ENCODE data around the gene ACSF3.

ACSF3 gene

GRCh38 chr16:89194340-89195311 lies 101.0 kb downstream of the ACSF3 start:
- no peak for DNase-seq

DNA sequence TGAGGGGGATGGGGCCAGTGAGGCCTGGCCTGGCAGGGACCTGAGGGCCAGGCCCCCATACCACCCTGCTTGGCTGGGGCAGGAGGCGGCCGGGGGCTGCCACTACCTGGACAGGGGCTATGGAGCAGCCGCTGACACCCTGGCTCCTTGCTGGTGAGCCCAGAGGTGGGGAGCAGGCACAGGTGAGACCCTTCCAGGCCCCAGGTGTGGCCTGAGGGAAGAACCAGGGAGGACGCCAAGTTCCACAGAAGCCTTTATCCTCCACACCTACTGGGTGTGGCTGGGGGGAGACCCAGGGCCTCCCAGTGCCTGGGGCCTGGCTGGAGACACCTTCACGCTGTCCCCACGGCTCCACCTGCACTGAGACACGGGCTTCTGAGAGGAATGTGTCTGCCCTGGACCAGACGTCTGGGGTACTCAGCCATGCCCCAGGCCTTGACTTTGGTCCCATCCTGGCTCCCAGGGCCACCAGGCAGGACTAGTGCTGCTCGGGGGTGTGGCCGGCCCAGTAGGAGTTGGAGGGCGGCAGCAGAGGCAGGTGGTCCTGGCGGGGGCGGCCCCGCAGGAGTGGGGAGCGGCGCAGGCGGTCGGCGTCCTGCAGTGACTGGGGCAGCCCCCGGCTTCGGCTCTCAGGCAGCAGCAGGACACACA lies 102.0 kb downstream of the ACSF3 start:
- no peak for DNase-seq

- DNase-seq, result no peak
Measured at GRCh38 chr16:89197033-89197632, 103.5 kb downstream of the ACSF3 start.

GRCh38 chr16:89197633-89198416 lies 104.2 kb downstream of the ACSF3 start:
- DNase-seq, result no peak

DNA sequence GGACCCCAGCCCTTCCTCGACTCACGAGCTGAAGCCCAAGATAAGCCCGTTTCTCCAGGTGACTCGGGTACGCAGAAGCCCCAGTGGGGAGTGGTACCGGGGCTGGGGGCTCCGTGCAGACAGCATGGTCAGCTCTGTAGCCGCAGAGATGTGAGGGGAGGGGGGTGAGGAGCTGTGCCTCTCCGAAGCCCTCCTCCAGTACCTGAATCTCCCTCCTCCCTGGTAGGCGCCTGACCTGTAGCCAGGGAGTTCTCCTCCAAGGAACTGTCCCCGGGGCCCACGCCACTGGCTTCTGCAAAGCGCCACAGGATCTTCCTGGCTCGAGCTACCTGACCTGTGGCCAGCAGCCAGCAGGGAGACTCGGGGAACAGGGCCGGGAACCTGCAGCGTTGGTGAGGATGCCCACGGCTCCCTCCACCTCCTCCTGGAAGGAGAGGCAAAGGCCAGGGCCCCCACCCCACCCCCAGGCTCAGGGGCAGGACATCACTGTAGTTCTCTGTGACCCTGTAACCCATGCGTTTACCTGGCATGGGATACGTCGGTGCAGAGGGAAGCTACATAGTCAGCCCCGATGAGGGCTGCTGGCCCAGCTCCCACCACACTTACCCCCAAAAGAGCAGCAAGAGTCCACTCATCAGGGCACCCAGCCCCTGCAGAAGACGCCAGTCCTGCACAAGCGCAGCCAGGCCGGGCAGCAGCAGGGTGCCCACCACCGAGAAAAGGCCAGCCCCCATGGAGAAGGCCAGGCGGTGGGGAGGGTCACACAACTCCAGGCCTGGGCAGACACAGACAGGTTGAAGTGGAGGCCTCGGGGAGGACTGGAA lies 105.0 kb downstream of the ACSF3 start:
- DNase-seq, result no peak

DNA sequence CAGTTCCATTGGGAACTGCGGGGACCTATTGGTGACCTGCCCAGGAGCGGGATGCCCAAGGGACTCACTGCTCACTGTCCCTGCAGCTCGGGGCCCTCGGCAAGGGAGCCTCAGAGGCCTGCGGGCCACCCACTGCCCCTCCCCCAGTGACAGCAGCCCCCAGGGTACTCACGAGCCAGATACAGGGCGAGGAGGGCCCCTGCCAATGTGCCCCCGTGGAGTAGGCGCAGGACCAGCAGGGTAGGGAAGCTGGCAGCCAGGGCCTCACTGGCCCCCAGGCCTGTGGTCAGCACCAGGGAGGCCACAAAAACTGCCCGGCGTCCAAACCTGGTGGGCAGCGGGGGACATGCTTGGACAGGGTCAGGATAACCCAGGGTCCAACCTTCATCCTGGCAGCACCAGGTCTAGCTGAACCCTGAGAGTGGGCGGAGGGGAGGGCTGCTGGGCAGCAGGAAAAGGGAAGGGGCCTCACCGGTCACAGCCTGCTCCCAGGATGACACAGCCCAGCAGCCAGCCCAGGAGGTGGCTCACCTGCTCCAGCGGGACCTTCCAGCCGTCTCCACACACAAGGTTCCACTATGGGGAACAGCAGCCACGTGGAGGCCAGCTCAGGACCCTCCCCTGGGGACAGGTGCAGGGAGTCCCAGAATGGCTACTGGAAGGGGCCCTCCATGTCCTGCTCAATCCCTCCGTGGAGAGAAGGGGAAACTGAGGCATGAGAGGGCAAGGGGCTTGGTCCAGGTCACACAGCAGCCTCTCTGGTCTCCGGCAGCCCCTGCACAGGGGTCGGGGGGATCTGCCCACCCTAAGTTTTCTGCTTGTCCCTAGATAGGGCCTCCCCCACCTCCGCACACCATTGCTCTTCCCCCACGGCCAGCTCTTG lies 105.8 kb downstream of the ACSF3 start:
- DNase-seq, result no peak

- DNase-seq, result no peak
Measured at GRCh38 chr16:89200124-89200849, 106.6 kb downstream of the ACSF3 start, which contains the start of gene SLC22A31. TSS of gene SLC22A31 (minus strand) at chr16:89200537. CDS start at chr16:89200501, 36 bp downstream.

- DNase-seq, result no peak
Measured at GRCh38 chr16:89200850-89201411, 107.3 kb downstream of the ACSF3 start.

- DNase-seq, result peak; percentile 46 to 66 (median 53)
Measured at GRCh38 chr16:89201439-89202377, 108.1 kb downstream of the ACSF3 start.

- DNase-seq, result no peak
Measured at GRCh38 chr16:89202422-89203215, 109.0 kb downstream of the ACSF3 start.

All from activated CD4-positive, CD25-positive, alpha-beta regulatory T cell (primary cell).